Colonic mucosa (tissue), 4 donors: ENCODE results near the gene DAB1. TPM values are rescaled to one million over a fixed set of nuclear protein-coding genes. Genes with fewer than 3 reads are reported as not detected.

ENCODE experiments used
- DNase-seq: peaks from one replicate; pipeline ENCODE4 v3.0.0-alpha.2; 2020
- H3K27ac ChIP-seq: fragments of 200-600 bp; one replicate; pipeline ENCODE4 v1.8.0; 2021
- H3K27me3 ChIP-seq: fragments of 200-600 bp; one replicate; pipeline ENCODE4 v1.8.0; 2021
- H3K36me3 ChIP-seq: fragments of 200-600 bp; one replicate; pipeline ENCODE4 v1.8.0; 2021
- H3K4me1 ChIP-seq: fragments of 200-600 bp; one replicate; pipeline ENCODE4 v1.8.0; 2021; ENCODE audit warnings: mild to moderate bottlenecking
- H3K4me3 ChIP-seq: fragments of 200-600 bp; one replicate; pipeline ENCODE4 v1.8.0; 2021
- H3K9ac ChIP-seq, 2 donors: one replicate each; pipeline ENCODE4 v1.7.0; 2013; ENCODE audit warnings: control low read depth in 2 of 2, low read depth in 2 of 2, low read length in 2 of 2
- H3K9me3 ChIP-seq: fragments of 200-600 bp; one replicate; pipeline ENCODE4 v1.8.0; 2021
- CTCF ChIP-seq: fragments of 200-600 bp; IDR thresholded peaks from one replicate; pipeline ENCODE4 v1.8.0; 2022; ENCODE audit warnings: antibody characterized with exemption, mild to moderate bottlenecking
- intact Hi-C: fragments of 100-400 bp; cut with DNase I; formaldehyde crosslinking; loops from one replicate; pipeline ENCODE4 v1.14.1; 2022
- total RNA-seq, 2 donors: library from RNA; stranded (reverse); fragmentation: NEBNext Ultra II Directional in 1 of 2; extraction: Animal tissue kit (Norgen Biotek cat#: 25700) in 1 of 2; gene quantifications; one replicate each; pipeline ENCODE4 v1.2.1, GENCODE V29; 2021
- donor health status: healthy.
- donor health status: DM: no; HTN: no; CAD: no.
- donor health status: DM: no; HTN: no; CAD: no.

The DAB1 gene
- total RNA-seq, 2 donors from 2014 or later, result 0.42 TPM; not detected in 1

GRCh38 chr1:57033222-57034001 is 390.4 kb downstream of the DAB1 start:
- Histone ChIP-seq H3K4me3 (no peak overlapping the region), H3K27me3 (no peaks in the 10 kb centered on the region), H3K9ac (no peak overlapping the region), H3K4me1 (no peaks in the 10 kb centered on the region), H3K27ac (no peak overlapping the region), H3K9me3 (no peaks in the 10 kb centered on the region), H3K36me3 (no peaks in the 10 kb centered on the region)
- DNase-seq, result no peak
- TF ChIP-seq CTCF, result no peak
- intact Hi-C loops, result no loop called here

DNA sequence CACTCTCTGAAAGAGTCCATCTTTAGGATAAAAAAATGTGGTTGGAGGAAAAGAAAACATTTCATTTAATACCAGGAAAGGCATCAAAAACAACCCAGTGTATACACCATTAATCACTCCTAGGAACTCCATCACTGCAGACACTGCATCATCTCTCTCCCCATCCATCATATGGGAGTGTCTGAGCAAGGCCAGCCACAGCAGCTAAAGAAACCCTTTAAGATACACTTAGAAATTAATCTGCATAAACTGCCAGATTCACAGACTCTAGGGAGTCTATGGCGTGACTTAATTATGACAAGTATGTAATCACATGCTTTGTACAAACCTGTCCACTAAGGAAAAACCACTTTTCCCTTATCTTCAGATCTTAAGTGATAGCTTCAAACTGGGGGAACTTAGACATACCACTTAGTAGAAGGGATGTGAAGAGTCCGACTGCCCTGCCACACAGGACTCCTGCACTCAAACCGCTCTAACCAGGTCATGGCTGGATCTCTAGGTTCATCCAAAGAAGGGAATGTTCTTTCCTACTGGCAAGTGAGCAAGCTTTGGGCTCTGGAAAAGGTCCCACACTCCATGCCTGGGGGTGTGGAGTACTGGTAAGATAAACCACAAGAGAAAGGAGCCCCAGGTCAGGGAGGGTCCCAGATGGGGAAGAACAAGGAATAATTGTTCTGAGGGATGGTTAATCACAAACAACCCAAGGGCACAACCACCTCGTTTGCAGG is 397.1 kb downstream of the DAB1 start:
- Histone ChIP-seq H3K9me3 (no peaks in the 10 kb centered on the region), H3K36me3 (no peaks in the 10 kb centered on the region), H3K9ac (no peak overlapping the region), H3K4me1 (no peaks in the 10 kb centered on the region), H3K27me3 (no peaks in the 10 kb centered on the region), H3K4me3 (no peak overlapping the region), H3K27ac (no peak overlapping the region)
- DNase-seq, result no peak
- intact Hi-C loops, result no loop called here
- TF ChIP-seq CTCF, result no peak

- H3K9ac ChIP-seq, result no peak overlapping the region
- H3K36me3 ChIP-seq, result no peaks in the 10 kb centered on the region
- intact Hi-C loops, result no loop called here
- no peak overlapping the region for H3K27ac ChIP-seq
- no peak overlapping the region for H3K4me3 ChIP-seq
- H3K4me1 ChIP-seq, result no peaks in the 10 kb centered on the region
- H3K9me3 ChIP-seq, result no peaks in the 10 kb centered on the region
- no peak for TF ChIP-seq CTCF
- DNase-seq, result no peak
- no peaks in the 10 kb centered on the region for H3K27me3 ChIP-seq
These were observed 399.0 kb downstream of the DAB1 start for GRCh38 chr1:57024855-57025254.

- no peak for DNase-seq
- Histone ChIP-seq H3K27me3 (no peaks in the 10 kb centered on the region), H3K36me3 (no peaks in the 10 kb centered on the region), H3K4me3 (no peak overlapping the region), H3K27ac (no peak overlapping the region), H3K4me1 (no peaks in the 10 kb centered on the region), H3K9me3 (no peaks in the 10 kb centered on the region), H3K9ac (no peak overlapping the region)
- intact Hi-C loops, result no loop called here
- no peak for TF ChIP-seq CTCF
These were observed 399.4 kb downstream of the DAB1 start for GRCh38 chr1:57024428-57024827.

GRCh38 chr1:57020216-57020615 is 403.6 kb downstream of the DAB1 start:
- no peaks in the 10 kb centered on the region for H3K9me3 ChIP-seq
- H3K36me3 ChIP-seq, result no peaks in the 10 kb centered on the region
- H3K9ac ChIP-seq, result no peak overlapping the region
- no peaks in the 10 kb centered on the region for H3K4me1 ChIP-seq
- H3K27ac ChIP-seq, result no peak overlapping the region
- no peak for TF ChIP-seq CTCF
- intact Hi-C loops, result no loop called here
- DNase-seq, result no peak
- H3K4me3 ChIP-seq, result no peak overlapping the region
- no peaks in the 10 kb centered on the region for H3K27me3 ChIP-seq
